ENCODE data around the gene SPTB.

The SPTB gene

DNA sequence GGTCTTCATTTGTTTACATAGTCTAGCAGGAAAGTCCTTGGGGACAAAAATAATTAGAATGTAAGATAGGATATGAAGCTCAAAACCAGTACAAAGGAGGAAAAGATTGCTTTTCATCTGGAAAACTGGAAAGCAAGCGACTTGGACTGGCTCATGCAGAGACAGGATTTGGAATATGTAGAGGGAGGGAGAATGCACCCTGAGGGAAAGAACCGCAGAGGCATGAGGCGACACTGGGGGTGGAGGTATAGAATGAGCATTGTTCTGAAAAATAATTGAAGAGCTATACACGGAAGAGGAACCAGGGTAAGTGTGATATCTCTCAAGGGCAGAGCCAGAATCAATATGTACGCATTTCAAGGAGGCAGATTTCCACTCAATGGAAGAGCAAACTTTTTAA, 90.0 kb downstream of the SPTB start:
- no peak for TF ChIP-seq CTCF (IDR thresholded peaks at IDR 0.05; ENCODE audit: low read depth, low read length, missing control alignments)
- H3K4me3 ChIP-seq (ENCODE audit: low read depth, low read length): no peak overlapping the region
- DNase-seq (ENCODE audit: low read depth): no peak
- in situ Hi-C loops (cut with HindIII; ENCODE audit: low sequenced_read_pairs): no loop called here

DNA sequence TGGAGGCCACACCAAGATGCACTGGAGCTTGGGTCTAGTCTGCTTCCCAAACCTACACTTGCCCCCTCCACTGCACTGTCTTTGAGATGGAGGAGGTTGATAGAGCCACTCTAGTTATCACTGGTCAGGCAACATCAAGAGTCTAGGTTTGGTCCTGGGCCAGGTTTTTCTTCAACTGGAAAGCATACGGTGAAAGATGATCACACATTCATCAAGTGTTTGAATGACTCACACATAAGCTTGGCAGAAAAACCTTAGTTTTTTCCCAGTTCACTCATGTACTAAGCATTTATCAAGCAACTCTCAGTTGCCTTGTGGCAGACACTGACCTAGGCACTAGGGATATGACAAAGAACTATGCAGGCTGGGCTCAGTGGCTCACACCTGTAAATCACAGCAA, 91.0 kb downstream of the SPTB start:
- peak; percentile 81 for DNase-seq (ENCODE audit: low read depth)
- H3K4me3 ChIP-seq (ENCODE audit: low read depth, low read length): no peak overlapping the region
- no peak for TF ChIP-seq CTCF (IDR thresholded peaks at IDR 0.05; ENCODE audit: low read depth, low read length, missing control alignments)
- in situ Hi-C loops (cut with HindIII; ENCODE audit: low sequenced_read_pairs): no loop called here

DNA sequence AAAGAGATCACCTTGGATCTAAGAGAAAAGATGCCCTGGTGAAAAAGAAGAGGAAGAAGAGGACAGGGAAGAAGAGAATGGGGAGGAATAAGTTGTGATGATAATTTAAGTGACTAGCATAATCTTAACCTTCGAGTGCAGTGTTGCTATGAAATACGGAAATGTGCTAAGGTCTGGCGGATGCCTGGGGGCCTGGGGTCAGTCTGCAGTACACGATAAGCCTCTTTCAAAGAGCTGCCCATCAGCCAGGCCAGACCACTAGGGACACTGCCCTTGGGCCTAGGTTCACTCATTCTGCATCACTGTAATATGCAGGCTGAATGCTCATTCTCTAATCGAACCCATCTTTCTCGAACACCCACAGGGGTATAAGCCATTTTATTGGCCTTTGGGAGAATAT, 92.1 kb downstream of the SPTB start:
- in situ Hi-C loops (cut with HindIII; ENCODE audit: low sequenced_read_pairs): no loop called here
- no peak for DNase-seq (ENCODE audit: low read depth)
- H3K4me3 ChIP-seq (ENCODE audit: low read depth, low read length): no peak overlapping the region
- no peak for TF ChIP-seq CTCF (IDR thresholded peaks at IDR 0.05; ENCODE audit: low read depth, low read length, missing control alignments)

- no peak for DNase-seq (ENCODE audit: low read depth)
- TF ChIP-seq CTCF (IDR thresholded peaks at IDR 0.05; ENCODE audit: low read depth, low read length, missing control alignments): no peak
- H3K4me3 ChIP-seq (ENCODE audit: low read depth, low read length): no peak overlapping the region
- in situ Hi-C loops (cut with HindIII; ENCODE audit: low sequenced_read_pairs): no loop called here
These were observed 93.2 kb downstream of the SPTB start for GRCh38 chr14:64786296-64787149.

GRCh38 chr14:64784006-64784405, 95.7 kb downstream of the SPTB start:
- DNase-seq (ENCODE audit: low read depth): no peak
- TF ChIP-seq CTCF (IDR thresholded peaks at IDR 0.05; ENCODE audit: low read depth, low read length, missing control alignments): no peak
- in situ Hi-C loops (cut with HindIII; ENCODE audit: low sequenced_read_pairs): no loop called here
- no peak overlapping the region for H3K4me3 ChIP-seq (ENCODE audit: low read depth, low read length)

- TF ChIP-seq CTCF (IDR thresholded peaks at IDR 0.05; ENCODE audit: low read depth, low read length, missing control alignments): no peak
- no peak for DNase-seq (ENCODE audit: low read depth)
- in situ Hi-C loops (cut with HindIII; ENCODE audit: low sequenced_read_pairs): no loop called here
- H3K4me3 ChIP-seq (ENCODE audit: low read depth, low read length): no peak overlapping the region
These were observed 97.5 kb downstream of the SPTB start for GRCh38 chr14:64782196-64782595.
